HuH-7.5 (cell line): ENCODE measurements around the gene LSM7.

Source experiments
- DNase-seq: peaks from one replicate; pipeline ENCODE4 v3.0.0; 2011; ENCODE audit warnings: low spot score

The LSM7 gene

DNA sequence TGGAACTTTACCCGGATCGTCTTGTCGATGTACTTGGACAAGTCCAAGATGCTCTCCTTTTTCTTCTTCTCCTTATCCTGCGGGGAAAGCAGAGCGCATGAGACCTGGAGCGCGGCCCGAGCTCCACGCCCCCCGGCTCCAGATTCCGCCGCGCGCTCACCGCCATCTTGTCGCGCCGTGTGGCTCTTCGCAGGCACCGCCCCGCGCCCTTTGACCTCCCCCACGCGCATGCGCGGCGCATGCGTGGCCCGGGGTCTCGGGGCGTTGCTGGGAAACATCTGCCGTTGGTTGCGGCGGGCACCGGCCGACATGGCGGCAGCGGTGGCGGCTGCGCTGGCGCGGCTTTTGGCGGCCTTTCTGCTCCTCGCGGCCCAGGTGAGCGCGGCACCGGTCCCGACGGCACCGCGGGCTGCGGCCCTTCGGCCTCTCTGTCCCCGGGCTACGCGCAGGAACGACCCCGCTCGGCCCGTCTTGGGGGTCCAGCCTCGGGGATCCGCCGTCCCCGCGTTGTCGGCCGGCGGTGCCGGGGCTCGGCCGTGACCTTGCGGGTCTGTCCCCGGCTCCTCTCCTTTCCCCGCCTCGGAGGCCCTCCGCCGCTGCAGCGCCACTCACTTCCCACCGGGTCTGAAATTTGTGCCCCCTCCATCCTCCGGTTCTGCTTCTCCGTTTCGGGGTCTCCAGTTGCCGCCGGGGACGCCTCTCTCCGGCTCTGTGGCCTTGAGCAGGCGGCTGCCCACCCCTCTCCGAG, at the start of gene LSM7, which contains the start of gene SPPL2B:
LSM7 (minus strand) TSS at position 186 of the 748 bp plus-strand sequence; CDS start at position 166, 20 bp downstream.
SPPL2B (plus strand) TSS at position 284 of the 748 bp plus-strand sequence; CDS start at position 310, 26 bp downstream.
- DNase-seq, result peak; percentile 99

DNA sequence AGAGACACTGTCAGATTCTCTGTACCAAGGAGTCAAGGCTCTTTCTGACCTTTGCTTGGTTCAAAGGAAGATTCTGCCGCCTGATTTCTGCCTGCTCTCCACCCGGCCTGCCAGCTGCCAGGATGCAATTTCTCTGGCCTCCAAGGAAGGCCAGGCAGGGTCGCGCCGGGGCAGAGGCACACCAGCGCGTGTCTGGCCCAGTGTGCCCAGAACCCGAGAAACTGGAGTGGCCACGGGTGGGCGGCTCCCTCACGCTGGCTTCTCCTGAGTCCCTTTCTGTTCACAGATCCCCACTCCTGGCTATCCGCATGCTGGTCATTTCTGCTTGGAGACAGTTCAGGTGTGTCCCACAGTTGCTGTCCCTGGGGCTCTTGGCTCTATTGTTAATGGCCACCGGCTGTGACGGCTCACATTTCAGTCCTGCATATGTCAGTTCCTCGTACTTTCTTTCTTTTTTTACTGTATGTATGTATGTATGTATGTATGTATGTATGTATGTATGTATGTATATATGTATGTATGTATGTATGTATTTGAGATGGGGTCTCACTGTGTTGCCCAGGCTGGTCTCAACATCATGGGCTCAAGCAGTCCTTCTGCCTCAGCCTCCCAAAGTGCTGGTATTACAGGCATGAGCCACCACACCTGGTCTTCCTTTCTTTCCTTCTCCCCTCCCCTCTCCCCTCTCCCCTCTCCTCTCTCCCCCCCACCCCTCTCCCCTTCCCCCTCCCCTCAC, 48.6 kb upstream of the LSM7 start:
- no peak for DNase-seq

DNA sequence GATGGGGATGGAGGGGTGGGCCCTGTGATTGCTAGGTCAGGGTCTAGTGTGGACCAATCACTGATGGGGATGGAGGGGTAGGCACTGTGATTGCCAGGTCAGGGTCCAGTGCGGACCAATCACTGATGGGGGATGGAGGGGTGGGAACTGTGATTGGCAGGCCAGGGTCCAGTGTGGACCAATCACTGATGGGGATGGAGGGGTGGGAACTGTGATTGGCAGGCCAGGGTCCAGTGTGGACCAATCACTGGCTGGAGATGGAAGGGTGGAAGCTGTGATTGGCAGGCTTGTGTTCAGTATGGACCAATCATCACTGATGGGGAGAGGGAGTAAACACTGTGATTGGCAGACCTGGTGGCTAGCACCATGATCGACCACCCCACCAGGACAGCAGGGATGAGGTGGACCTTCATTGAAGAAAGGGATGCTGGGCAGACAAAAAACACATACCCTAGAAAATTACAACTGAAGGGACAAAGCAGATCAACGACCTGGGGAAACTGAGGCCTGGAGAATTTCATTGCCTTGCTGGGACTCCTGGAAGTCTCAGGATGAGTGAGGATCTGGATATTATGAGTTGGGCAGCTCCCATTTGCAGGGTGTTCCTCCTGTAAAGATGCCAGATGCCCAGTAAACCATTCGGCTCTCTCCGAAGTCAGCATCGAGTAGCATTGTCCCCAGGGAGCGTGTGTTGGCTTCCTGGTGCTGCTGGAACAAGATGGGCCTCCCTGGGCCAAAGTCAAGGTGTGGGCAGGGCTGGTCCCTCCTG, 47.2 kb upstream of the LSM7 start:
- no peak for DNase-seq

DNA sequence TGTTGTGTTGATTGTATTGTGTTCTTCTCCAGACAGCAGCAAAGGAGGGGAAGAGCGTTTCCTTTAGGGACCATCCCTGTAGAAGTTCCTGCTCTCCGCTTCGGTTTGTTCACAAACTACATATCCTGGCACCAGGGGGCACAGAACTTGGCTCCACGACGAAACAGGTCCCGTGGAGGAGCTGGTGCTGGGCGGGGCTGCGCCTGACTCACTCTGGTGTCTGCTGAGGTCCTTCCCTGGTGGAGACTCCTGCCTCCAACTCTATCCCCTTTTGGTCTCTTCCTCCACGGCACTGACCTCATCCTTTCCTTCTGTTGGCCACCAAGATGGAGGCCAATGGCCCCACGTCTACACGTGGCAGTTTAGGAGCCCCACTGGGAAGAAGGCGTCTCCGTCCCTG, 46.4 kb upstream of the LSM7 start:
- no peak for DNase-seq

DNA sequence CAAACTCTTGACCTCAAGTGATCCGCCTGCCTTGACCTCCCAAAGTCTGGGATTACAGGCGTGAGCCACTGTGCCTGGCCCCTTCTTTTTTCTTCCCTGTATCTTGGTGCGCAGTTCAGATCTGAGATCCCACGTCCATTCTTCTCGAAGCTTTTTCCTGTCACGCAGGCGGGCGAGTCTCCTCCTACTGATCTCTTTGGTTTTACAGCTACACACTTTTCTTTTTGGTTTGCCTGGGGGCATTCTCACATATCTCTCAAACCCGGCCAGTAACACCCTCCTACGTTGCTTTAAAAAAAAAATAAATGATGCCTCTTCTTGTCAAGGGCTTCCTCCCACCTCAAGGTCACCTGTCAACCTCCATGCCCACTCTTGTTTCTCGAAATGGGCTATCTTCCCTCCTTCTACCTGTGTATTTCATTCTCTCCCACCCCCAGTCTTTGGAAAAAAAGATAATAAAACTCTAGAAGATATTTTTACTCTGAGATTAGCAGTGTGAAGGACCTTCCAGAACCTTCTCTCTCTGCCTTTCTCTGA, 43.8 kb upstream of the LSM7 start:
- DNase-seq, result no peak

DNA sequence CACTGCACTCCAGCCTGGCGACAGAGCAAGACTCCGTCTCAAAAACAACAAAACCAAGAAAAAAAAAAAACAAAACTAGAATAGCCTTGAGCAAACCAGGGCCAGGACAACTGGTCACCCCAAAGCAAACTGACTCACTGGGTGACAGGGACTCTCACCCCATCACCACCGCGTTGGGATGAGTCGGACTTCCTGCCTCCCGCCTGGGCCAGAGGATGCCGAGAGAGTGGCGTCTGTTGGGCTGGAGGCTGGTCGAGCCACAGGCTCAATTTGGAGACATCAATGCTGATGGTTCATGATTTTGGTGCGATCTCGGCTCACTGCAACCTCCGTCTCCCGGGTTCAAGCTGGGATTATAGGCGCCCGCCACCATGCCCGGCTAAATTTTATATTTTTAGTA, 43.3 kb upstream of the LSM7 start:
- DNase-seq, result no peak

DNA sequence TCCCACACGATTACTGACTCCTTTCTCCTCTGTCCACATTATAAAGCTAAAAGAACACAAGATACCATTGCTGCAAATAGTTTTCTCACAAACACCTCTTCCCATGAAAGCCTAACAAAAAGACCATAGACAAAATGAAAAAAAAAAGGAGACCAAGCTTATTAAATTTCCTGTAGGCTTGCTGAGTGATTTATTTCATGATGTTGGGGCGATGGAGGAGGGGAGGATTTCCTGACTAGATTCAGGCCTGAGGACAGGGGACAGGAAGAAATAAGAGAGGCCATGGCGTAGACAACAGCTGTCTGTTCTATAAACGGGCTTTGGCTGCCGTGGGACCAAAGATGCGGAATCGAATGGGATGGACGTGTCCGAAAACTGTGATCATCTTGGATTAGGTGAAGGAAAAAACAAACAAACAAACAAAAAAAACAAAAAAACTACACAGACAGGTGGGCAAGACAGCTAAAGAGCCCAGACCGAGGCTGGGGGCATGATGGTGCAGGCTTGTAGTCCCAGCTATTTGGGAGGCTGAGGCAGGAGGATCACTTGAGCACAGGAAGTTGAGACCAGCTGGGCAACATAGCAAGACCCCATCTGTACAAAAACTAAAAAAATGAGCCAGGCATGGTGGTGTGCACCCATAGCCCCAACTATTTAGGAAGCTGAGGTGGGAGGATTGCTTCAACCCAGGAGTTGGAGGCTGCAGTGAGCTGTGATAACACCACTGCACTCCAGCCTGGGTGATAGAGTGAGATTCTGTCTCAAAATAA, 37.0 kb upstream of the LSM7 start:
- no peak for DNase-seq

DNA sequence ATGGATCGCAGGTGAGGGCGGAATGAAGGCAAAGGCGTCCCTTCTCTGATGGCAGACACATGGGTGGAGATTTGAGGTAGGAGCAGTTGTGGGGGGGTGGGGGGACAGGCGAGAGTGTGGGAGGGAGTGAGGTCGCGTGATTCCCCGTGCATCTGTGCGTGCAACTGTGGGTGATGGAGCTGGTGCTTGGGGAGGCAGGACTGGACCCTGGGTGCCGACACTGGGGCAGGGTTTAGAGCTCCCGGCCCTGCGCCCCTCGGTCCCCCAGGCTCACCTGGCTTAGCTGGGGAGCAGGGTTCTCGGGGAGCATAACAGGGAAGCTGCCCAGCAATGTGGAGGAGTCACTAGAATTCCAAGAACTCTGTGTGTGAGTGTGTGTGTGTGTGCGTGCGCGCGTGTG, 35.0 kb upstream of the LSM7 start:
- no peak for DNase-seq

DNA sequence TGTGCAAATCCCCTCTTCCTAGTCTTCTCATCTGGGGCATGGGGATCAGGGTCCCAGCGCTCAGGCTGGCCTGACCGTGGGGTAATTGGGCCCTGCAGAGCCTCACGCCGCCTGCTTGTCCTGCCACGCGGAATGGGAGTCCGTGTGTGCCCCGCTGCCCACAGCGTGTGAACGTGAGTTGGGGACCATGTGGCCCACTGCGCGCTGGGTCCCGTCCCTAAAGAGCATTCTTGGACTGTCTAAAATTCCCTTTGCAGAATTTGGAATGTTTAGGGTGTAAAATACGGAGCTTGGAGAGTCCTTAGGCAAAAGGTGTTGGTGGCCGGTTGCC, 34.5 kb upstream of the LSM7 start:
- no peak for DNase-seq

DNA sequence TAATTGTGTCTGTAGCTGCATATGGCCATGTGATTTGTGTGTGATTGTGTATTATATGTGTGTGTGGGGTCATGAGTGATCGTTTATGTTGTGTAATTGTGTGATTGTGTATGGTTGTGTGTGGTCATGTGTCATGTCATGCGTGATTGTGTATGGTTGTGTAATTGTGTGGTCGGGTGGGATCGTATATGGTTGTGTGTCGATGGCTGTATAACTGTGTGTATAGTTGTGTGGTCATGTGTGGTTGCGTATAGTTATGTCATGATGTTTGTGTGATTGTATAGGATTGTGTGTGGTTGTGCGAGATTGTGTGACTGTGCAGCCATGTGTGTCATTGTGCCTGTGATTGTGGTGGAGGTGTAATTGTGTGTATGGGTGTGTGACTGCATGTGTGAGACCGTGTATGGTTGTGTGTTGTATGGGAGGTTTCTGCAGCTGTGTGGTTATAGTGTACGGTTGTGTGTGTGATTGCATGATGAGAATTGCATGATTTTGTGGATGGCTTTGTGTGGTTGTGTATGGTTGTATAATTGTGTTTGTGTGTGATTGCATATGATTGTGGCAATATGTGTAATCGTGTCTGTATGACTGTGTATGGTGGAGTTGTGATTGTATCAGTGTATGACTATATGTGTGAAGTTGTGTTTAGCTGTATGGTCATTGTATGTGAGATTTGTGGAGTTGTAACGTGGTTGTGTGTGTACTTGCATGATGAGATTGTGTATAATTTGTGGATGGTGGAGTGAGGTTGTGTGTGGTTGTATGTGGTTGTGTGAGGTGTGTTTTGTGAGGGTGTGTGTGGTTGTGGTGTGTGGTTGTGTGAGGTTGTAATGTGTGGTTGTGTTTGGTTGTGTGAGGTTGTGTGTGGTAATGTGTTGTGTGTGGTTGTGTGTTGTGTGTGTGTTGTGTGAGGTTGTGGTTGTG, 33.9 kb upstream of the LSM7 start:
- DNase-seq, result no peak

DNA sequence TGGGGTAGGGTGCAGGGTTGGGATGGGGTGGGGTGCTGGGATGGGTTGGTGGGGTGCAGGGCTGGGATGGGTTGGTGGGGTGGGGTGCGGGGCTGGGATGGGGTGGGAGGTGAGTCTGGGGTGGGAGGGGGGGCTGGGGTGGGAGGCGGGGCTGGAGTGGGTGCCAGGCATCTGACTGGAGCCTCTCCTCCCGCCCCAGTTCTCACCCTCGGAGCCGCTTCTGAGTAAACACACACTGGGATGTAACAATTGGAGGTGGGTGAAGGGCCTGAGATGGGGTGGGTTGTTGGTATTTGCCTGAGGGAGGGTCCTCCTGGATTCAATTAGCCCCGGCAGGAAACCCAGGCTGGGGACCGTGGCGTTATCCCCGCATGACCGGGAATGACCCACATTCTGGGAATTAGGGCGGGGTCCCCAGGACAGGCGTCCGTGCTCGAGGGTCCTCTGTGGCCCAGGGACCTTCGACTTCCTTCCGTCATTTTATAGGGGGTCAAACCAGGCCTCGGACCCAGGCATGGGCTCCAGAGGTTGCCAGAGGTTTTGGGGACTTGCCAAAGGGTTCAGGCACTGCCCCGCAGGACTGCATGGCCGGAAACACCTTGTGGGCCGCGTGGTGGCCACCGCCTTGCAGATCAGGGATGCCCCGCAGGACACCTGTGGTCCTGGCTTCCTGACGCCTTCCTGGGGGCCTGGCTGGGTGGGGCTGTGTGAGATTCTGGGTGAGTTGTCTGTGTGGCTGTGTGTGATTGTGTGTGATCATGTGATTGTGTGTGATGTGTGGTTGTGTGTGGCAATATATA, 33.1 kb upstream of the LSM7 start:
- DNase-seq, result no peak

DNA sequence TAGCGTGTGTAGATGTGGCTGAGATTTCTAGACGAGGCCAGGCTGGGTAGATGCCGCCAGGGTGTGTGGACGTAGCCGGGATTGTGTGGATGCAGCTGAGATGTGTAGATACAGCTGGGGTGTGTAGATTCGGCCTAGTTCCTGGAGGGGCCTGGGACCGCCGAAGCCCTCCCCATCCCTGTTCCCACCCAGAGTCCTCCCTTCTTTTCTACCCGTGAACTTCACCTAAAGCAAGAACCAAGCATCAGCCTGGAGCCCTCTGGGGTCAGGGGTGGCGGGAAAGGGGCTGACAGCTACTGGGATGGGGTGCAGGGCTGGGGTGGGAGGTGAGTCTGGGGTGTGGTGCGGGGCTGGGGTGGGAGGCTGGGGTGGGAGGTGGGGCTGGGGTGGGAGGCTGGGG, 32.4 kb upstream of the LSM7 start:
- DNase-seq, result no peak

DNA sequence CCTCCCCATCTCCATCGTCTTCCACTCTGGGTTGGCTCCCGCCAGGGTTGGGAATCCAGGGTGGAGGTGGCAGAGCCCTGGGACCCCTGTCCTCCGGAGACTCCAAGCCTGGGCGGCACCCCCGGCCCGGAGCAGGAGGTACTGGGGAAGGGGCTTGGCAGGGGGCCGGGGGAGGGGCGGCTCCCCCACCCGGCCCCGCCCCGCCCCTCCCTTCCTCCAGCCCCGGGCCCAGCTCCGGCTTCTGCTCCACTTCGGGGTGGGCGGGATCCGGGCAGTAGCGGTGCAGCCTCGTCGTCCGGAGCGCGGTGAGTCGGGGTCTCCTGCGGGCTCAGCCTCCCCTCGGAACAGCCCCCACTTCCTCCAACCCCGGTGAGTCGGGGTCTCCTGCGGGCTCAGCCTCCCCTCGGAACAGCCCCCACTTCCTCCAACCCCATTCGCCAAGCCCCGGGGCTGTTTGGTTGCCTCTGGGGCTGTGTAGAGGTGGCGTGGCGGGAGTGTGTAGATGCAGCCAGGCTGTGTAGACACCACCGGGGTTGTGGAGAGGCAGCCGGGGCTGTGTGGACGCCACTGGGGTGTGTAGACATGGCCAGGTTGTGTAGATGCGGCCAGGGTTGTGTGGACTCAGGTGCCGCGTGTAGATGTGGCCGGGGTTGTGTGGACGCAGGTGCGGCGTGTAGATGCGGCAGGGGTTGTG, 31.8 kb upstream of the LSM7 start, which contains the start of gene TMPRSS9:
TMPRSS9 (plus strand) TSS at position 274 of the 694 bp plus-strand sequence. CDS start 29,521 bp downstream, outside the sequence.
- no peak for DNase-seq

DNA sequence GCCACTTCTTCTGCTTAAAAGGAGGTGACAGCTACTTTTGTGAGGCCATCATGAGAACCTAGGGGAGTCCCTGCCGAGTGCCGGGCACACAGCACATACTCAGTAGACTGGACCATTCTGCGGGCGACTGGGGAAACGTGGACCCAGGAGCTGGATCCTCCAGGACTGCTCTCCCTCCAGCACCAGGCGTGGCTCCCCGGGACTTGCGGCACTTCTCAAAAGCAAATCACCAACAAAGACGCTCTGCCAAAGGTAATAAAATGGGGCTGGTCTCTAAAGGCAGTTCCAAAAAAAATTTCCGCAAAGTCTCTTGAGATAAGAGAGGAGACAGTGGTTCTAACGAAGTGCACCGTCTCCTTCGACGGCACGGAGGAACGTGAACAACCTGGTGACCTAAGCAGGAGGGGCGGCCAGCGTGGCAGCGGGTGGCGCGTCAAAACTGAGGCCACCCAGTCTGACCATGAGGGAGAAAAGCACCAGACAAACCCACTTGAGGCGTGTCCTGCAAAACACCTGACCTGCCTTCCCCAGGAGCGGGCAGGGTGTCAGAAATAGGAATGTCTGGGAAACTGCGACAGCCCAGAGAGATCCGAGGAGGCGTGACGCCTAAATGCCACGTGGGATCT, 30.3 kb upstream of the LSM7 start:
- no peak for DNase-seq

DNA sequence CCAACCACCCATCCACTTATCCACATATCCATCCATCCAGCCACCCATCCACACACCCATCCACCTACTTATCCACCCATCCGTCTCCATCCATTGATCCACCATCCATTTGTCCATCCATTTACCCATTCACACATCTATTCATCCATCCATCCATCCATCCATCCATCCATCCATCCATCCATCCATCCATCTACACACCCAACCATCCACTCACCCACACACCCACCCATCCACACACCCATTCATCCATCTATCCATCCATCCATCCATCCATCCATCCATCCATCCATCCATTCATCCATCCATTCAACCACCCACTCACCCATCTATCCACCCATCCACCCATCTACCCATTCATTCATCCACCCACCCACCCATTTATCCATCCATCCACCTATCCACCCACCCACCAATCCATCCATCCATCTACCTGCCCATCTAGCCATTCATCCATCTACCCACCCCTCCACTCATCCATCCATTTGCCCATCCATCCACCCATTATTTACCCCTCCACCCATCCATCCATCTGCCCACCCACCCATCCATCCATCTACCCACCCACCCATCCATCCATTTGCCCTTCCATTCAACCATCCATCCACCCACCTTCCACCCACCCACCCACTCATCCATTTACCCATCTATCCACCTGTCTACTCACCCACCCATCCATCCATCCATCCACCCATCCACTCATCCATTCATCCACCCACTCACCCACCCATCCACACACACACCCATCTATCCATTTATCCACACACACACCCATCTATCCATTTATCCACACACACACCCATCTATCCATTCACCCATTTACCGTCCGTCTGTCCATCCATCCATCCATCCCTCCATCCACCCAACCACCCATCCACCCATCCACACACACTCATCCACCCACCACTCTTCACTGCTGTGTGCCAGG, 29.2 kb upstream of the LSM7 start:
- no peak for DNase-seq

DNA sequence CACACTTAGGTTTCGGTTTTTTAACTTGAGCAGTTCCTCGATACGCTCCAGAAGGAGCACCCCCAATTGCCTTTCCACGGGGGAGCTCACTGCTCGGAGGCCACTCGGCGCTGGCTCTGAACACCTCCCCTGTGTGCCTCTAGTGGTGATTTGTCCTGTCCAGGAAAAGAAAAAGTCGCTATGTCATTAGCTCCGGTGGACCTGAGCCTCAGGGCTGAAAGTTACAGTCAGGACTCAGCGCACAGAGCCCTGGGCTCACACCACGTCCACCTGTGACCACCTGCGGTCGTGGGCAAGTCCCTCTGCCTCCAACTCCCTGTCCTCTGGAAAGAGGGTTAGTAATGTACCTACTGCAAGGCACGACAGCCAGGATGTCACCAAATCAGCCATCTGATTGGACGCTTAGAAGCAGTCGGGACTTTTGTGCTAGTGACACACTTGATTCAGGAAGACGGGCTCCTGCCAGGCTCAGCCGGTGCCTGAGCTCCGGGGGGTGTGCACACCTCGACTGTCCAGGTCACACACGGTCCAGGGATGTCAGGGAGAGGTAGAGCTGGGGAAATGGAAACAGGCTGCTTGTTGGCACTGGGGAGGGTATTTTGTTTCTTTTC, 27.8 kb upstream of the LSM7 start:
- no peak for DNase-seq
